MM.1S (cell line): ENCODE data around the gene AADACL4.

Experiments used
- EZH2 ChIP-seq: fragments of 300-600 bp; sonication (generic); optimal IDR thresholded peaks from 2 replicates; pipeline ENCODE3; 2017; ENCODE audit warnings: low read depth, mild to moderate bottlenecking, antibody characterized with exemption, low read length, mixed read lengths
- EZH2phosphoT487 ChIP-seq: fragments of 300-600 bp; sonication (generic); IDR thresholded peaks from 2 replicates; pipeline ENCODE4 v1.6.1; 2018; ENCODE audit warnings: antibody characterized with exemption, low read length
- TF ChIP-seq, protein P1 (sequence below): fragments of 300-600 bp; sonication (generic); IDR thresholded peaks from 2 replicates; pipeline ENCODE4 v1.5.1; 2016; ENCODE audit warnings: antibody characterized with exemption, low read length, mixed read lengths

DNA sequence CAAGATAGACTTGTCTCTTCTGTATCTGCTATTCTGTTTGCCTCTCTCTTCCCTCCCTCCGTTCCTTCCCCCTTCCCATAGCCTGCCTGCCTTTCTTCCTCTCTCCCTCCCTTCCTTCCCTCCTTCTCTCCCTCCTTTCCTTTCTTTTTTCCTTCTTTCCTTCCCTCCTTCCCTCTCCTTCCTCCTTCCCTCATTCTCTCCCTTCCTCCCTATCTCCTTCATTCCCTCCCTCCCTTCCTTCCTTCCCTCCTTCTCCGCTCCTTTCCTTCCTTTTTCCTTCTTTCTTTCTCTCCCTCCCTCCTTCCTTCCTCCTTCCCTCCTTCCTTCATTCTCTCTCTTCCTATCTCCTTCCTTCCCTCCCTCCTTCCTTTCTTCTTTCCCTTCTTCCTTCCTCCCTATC is 944 bp downstream of the AADACL4 start:
- TF ChIP-seq, protein P1, sequence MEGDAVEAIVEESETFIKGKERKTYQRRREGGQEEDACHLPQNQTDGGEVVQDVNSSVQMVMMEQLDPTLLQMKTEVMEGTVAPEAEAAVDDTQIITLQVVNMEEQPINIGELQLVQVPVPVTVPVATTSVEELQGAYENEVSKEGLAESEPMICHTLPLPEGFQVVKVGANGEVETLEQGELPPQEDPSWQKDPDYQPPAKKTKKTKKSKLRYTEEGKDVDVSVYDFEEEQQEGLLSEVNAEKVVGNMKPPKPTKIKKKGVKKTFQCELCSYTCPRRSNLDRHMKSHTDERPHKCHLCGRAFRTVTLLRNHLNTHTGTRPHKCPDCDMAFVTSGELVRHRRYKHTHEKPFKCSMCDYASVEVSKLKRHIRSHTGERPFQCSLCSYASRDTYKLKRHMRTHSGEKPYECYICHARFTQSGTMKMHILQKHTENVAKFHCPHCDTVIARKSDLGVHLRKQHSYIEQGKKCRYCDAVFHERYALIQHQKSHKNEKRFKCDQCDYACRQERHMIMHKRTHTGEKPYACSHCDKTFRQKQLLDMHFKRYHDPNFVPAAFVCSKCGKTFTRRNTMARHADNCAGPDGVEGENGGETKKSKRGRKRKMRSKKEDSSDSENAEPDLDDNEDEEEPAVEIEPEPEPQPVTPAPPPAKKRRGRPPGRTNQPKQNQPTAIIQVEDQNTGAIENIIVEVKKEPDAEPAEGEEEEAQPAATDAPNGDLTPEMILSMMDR = no peak
- no peak for TF ChIP-seq EZH2
- TF ChIP-seq EZH2phosphoT487 = no peak
